BJ (cell line): Measurements from ENCODE around the gene PPID. TPM values are rescaled to one million over a fixed set of nuclear protein-coding genes. Genes with fewer than 3 reads are reported as not detected.

Experiments
- polyA plus RNA-seq: library from polyadenylated mRNA; depleted of rRNA; stranded (reverse); fragments of >200 nt; gene quantifications from 2 replicates; pipeline ENCODE4 v1.2.3, GENCODE V29; 2011; rRNA removed
- small RNA-seq: library from RNA; depleted of rRNA; stranded (forward); fragments of <200 nt; gene quantifications from one replicate; pipeline ENCODE3, GENCODE V24; 2012; ENCODE audit warnings: low replicate concordance, low read depth; ENCODE audit not compliant: insufficient read length

The PPID gene
- polyA plus RNA-seq, 1 experiment, result 11.3 TPM

Small RNA genes within 50 kb of the gene (small RNA-seq; reads per million reads assigned to genes)
- not detected for gene RF00012

Other genes starting within 250 kb of the PPID start
- 0.17 and 0.42 TPM in 2 replicates for gene RXFP1, start 201.5 kb downstream of the PPID start, polyA plus RNA-seq
- gene C4orf46, start 51.5 kb downstream of the PPID start, polyA plus RNA-seq, result 10.2 and 15.9 TPM in 2 replicates
- 13.5 and 27.8 TPM in 2 replicates for gene ETFDH, start 51.1 kb downstream of the PPID start, polyA plus RNA-seq
- gene FNIP2, start 45.6 kb upstream of the PPID start, polyA plus RNA-seq, result 14.8 and 16.2 TPM in 2 replicates